GM18520 (cell line): ENCODE measurements around the gene PTTG1.
A peak's percentile ranks its signal among the peaks of the same experiment; 100 is the strongest.

ENCODE experiments used
- ATAC-seq: cut with Tn5 transposase; IDR thresholded peaks from one replicate; pipeline ENCODE4 v1.9.1; 2021; ENCODE audit not compliant: unreplicated experiment

The PTTG1 gene

GRCh38 chr5:160452795-160453194 is 31.1 kb downstream of the PTTG1 start:
- no peak for ATAC-seq

- no peak for ATAC-seq
Observed at GRCh38 chr5:160453751-160454150, 32.1 kb downstream of the PTTG1 start.

GRCh38 chr5:160455600-160455999 is 33.9 kb downstream of the PTTG1 start:
- ATAC-seq: no peak

- ATAC-seq: no peak
Observed at GRCh38 chr5:160456480-160457177, 35.0 kb downstream of the PTTG1 start.

- no peak for ATAC-seq
Observed at GRCh38 chr5:160457252-160457651, 35.6 kb downstream of the PTTG1 start.

- ATAC-seq: peak; percentile 83
Observed at GRCh38 chr5:160458806-160459800, 37.4 kb downstream of the PTTG1 start.

GRCh38 chr5:160460377-160461049 is 38.9 kb downstream of the PTTG1 start:
- ATAC-seq: no peak

GRCh38 chr5:160461378-160461777 is 39.7 kb downstream of the PTTG1 start:
- ATAC-seq: no peak

- ATAC-seq: peak; percentile 32
Observed at GRCh38 chr5:160462167-160462566, 40.5 kb downstream of the PTTG1 start.

- ATAC-seq: no peak
Observed at GRCh38 chr5:160463227-160463626, 41.6 kb downstream of the PTTG1 start.

- no peak for ATAC-seq
Observed at GRCh38 chr5:160463740-160464465, 42.2 kb downstream of the PTTG1 start.

GRCh38 chr5:160464466-160464797 is 42.8 kb downstream of the PTTG1 start:
- no peak for ATAC-seq

- no peak for ATAC-seq
Observed at GRCh38 chr5:160466116-160466515, 44.5 kb downstream of the PTTG1 start.

- ATAC-seq: no peak
Observed at GRCh38 chr5:160466889-160467554, 45.4 kb downstream of the PTTG1 start.

GRCh38 chr5:160467555-160468362 is 46.1 kb downstream of the PTTG1 start:
- peak; percentile 87 for ATAC-seq

GRCh38 chr5:160468363-160468975 is 46.8 kb downstream of the PTTG1 start:
- no peak for ATAC-seq

- no peak for ATAC-seq
Observed at GRCh38 chr5:160469156-160470144, 47.8 kb downstream of the PTTG1 start.
